ENCODE data around the gene FAM240A. TPM values are rescaled to one million over a fixed set of nuclear protein-coding genes. Genes with fewer than 3 reads are reported as not detected.

The FAM240A gene
- total and polyA plus RNA-seq, 4 donors, result not detected

GRCh38 chr3:46599590-46599989 lies 12.7 kb upstream of the FAM240A start:
- H3K27ac ChIP-seq (ENCODE audit: low read depth in 1 of 2, low read length in 2 of 2), result no peak overlapping the region
- H3K9me3 ChIP-seq (ENCODE audit: control insufficient read depth in 4 of 4, low read length in 3 of 4), result no peaks in the 10 kb centered on the region
- no peak for DNase-seq (ENCODE audit: low spot score)
- 92% methylated on average over 5 of the region's 5 CpGs for WGBS
- no peak overlapping the region for H3K4me3 ChIP-seq (ENCODE audit: low read depth in 1 of 3, low read length in 3 of 3)
- TF ChIP-seq, protein P1, sequence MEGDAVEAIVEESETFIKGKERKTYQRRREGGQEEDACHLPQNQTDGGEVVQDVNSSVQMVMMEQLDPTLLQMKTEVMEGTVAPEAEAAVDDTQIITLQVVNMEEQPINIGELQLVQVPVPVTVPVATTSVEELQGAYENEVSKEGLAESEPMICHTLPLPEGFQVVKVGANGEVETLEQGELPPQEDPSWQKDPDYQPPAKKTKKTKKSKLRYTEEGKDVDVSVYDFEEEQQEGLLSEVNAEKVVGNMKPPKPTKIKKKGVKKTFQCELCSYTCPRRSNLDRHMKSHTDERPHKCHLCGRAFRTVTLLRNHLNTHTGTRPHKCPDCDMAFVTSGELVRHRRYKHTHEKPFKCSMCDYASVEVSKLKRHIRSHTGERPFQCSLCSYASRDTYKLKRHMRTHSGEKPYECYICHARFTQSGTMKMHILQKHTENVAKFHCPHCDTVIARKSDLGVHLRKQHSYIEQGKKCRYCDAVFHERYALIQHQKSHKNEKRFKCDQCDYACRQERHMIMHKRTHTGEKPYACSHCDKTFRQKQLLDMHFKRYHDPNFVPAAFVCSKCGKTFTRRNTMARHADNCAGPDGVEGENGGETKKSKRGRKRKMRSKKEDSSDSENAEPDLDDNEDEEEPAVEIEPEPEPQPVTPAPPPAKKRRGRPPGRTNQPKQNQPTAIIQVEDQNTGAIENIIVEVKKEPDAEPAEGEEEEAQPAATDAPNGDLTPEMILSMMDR (IDR thresholded peaks at IDR 0.05; ENCODE audit: low read depth, low read length, missing input control), result no peak
- no peak for TF ChIP-seq ZBTB33 (IDR thresholded peaks at IDR 0.05)
- TF ChIP-seq EGR1 (IDR thresholded peaks at IDR 0.05; ENCODE audit: low read depth in 2 of 2), result no peak
- TF ChIP-seq, protein P2, sequence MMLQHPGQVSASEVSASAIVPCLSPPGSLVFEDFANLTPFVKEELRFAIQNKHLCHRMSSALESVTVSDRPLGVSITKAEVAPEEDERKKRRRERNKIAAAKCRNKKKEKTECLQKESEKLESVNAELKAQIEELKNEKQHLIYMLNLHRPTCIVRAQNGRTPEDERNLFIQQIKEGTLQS (IDR thresholded peaks at IDR 0.05), result no peak
- no peak for TF ChIP-seq RAD21 (IDR thresholded peaks at IDR 0.05)
- TF ChIP-seq HNF4A (conservative IDR thresholded peaks at IDR 0.05), result no peak
- no peak for TF ChIP-seq TAF1 (conservative IDR thresholded peaks at IDR 0.05)
- TF ChIP-seq, protein P3, sequence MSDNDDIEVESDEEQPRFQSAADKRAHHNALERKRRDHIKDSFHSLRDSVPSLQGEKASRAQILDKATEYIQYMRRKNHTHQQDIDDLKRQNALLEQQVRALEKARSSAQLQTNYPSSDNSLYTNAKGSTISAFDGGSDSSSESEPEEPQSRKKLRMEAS (IDR thresholded peaks at IDR 0.05), result no peak
- no peak for TF ChIP-seq RXRA (IDR thresholded peaks at IDR 0.05)
- TF ChIP-seq, protein P4, sequence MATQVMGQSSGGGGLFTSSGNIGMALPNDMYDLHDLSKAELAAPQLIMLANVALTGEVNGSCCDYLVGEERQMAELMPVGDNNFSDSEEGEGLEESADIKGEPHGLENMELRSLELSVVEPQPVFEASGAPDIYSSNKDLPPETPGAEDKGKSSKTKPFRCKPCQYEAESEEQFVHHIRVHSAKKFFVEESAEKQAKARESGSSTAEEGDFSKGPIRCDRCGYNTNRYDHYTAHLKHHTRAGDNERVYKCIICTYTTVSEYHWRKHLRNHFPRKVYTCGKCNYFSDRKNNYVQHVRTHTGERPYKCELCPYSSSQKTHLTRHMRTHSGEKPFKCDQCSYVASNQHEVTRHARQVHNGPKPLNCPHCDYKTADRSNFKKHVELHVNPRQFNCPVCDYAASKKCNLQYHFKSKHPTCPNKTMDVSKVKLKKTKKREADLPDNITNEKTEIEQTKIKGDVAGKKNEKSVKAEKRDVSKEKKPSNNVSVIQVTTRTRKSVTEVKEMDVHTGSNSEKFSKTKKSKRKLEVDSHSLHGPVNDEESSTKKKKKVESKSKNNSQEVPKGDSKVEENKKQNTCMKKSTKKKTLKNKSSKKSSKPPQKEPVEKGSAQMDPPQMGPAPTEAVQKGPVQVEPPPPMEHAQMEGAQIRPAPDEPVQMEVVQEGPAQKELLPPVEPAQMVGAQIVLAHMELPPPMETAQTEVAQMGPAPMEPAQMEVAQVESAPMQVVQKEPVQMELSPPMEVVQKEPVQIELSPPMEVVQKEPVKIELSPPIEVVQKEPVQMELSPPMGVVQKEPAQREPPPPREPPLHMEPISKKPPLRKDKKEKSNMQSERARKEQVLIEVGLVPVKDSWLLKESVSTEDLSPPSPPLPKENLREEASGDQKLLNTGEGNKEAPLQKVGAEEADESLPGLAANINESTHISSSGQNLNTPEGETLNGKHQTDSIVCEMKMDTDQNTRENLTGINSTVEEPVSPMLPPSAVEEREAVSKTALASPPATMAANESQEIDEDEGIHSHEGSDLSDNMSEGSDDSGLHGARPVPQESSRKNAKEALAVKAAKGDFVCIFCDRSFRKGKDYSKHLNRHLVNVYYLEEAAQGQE (IDR thresholded peaks at IDR 0.05), result no peak
- TF ChIP-seq SP1 (IDR thresholded peaks at IDR 0.05), result no peak
- TF ChIP-seq HNF4G (IDR thresholded peaks at IDR 0.05), result no peak
- TF ChIP-seq FOXA2 (IDR thresholded peaks at IDR 0.05), result no peak
- H3K4me1 ChIP-seq (ENCODE audit: control insufficient read depth in 4 of 4, insufficient read depth in 4 of 4, low read length in 3 of 4), result no peaks in the 10 kb centered on the region
- H3K36me3 ChIP-seq (ENCODE audit: control insufficient read depth in 4 of 4, insufficient read depth in 3 of 4, low read depth in 1 of 4, low read length in 3 of 4), result no peaks in the 10 kb centered on the region
- H3K27me3 ChIP-seq (ENCODE audit: control insufficient read depth in 4 of 4, insufficient read depth in 4 of 4, low read length in 3 of 4), result no peaks in the 10 kb centered on the region
- no peak overlapping the region for H3K9ac ChIP-seq (ENCODE audit: low read depth in 1 of 2, low read length in 2 of 2)

DNA sequence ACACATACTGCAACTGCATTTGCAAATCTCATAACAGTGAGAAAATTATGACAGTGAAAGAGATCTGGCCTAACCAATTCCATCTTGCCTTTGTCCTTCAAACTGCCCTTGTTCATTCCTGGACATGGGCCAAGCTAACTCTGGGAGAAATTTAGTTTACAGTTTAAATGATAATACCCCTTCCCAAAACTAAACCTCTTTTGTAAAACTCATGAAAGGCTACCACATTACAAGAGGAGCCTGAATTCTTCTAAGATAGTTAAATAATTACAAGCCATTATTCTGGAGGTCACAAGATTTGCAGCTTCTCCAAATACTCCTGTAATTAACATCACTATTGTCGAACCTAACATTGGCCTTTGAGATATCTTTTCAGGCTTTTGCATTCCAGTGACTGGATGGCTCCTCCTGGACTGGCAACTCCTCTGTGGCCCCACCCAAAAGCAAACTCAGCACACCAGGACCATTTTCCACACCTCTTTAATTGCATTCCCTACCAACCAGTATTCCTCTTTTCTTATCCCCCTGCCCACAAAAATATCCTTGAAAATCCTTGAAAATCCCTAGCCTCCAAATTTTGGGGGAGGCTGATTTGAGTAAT lies 8.8 kb upstream of the FAM240A start:
- no peaks in the 10 kb centered on the region for H3K9me3 ChIP-seq (ENCODE audit: control insufficient read depth in 4 of 4, low read length in 3 of 4)
- no peak overlapping the region for H3K27ac ChIP-seq (ENCODE audit: low read depth in 1 of 2, low read length in 2 of 2)
- no peaks in the 10 kb centered on the region for H3K4me1 ChIP-seq (ENCODE audit: control insufficient read depth in 4 of 4, insufficient read depth in 4 of 4, low read length in 3 of 4)
- no peak overlapping the region for H3K4me3 ChIP-seq (ENCODE audit: low read depth in 1 of 3, low read length in 3 of 3)
- no peak overlapping the region for H3K9ac ChIP-seq (ENCODE audit: low read depth in 1 of 2, low read length in 2 of 2)
- no peak for DNase-seq (ENCODE audit: low spot score)
- 77% methylated on average over 1 of the region's 1 CpG for WGBS
- TF ChIP-seq YY1 (IDR thresholded peaks at IDR 0.05) (no peak), HNF4G (IDR thresholded peaks at IDR 0.05) (no peak), ZBTB33 (IDR thresholded peaks at IDR 0.05) (no peak), FOXA2 (IDR thresholded peaks at IDR 0.05) (no peak), RAD21 (IDR thresholded peaks at IDR 0.05) (no peak), FOXA1 (IDR thresholded peaks at IDR 0.05) (no peak), HNF4A (conservative IDR thresholded peaks at IDR 0.05) (no peak), SP1 (IDR thresholded peaks at IDR 0.05) (no peak)
- TF ChIP-seq, protein P3 (IDR thresholded peaks at IDR 0.05), result no peak
- TF ChIP-seq, protein P4 (IDR thresholded peaks at IDR 0.05), result no peak
- H3K27me3 ChIP-seq (ENCODE audit: control insufficient read depth in 4 of 4, insufficient read depth in 4 of 4, low read length in 3 of 4), result no peaks in the 10 kb centered on the region
- H3K36me3 ChIP-seq (ENCODE audit: control insufficient read depth in 4 of 4, insufficient read depth in 3 of 4, low read depth in 1 of 4, low read length in 3 of 4), result no peaks in the 10 kb centered on the region
